Transverse colon (tissue), 4 donors: Measurements from ENCODE around the gene SZT2.

Experiments
- EP300 ChIP-seq: sonication (generic); formaldehyde crosslinking; IDR thresholded peaks from one replicate; pipeline ENCODE4 v1.6.1; 2017; ENCODE audit warnings: antibody characterized with exemption, low read depth
- POLR2A ChIP-seq: fragments of 450-650 bp; IDR thresholded peaks from one replicate; pipeline ENCODE4 v1.6.1; 2016; ENCODE audit warnings: antibody characterized with exemption, mild to moderate bottlenecking, moderate library complexity
- POLR2AphosphoS5 ChIP-seq, 3 donors: sonication (generic); formaldehyde crosslinking; IDR thresholded peaks; one replicate each; pipeline ENCODE4 v1.6.1; 2016; ENCODE audit warnings: antibody characterized with exemption in 3 of 3
- TF ChIP-seq, protein P1 (sequence below), 5 experiments: fragments of 200-600 bp in 3 of 5; fragments of 450-650 bp in 2 of 5; sonication (generic) in 3 of 5; IDR thresholded peaks; 1 replicate in 2 of 5; 2 replicates in 3 of 5; pipeline ENCODE4 v1.5.1; 2016 to 2017; ENCODE audit warnings: antibody characterized with exemption in 5 of 5, inconsistent platforms in 3 of 5, mild to moderate bottlenecking in 2 of 5, moderate library complexity in 1 of 5

DNA sequence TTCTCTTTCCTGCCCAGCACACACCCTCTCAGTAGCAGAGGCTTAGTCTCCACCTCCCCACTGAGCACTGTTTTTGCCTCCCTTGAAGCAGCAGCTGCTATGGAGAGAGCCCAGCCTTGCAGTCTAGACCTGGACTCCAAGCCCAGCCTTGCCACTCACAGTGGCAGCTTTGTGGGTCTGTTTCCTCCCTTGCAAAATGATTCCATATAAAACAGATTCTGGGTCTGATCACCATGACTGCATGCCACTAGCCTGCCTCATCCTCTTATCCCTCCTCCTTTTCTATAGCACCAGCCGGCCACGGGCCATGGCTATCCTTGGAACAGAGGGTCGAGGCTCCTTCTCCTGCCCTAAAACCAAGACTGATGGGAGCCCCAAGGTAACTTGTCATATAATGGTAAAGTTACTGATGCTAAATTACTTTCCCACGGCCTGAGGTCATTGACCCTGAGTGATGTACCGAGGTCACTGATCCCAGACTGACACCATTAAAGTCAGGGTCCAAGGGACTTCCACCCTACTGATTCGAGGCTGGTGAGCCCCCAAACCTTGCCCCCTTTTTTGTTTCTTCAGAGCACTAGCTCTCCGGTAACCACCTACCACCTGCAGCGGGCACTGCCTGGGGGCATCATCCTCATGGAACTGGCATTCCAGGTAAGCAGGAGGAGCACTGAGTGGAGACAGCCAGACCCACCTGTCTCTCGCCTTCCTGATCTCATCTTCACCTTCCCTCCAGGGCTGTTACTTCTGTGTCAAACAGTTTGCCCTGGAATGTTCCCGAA, 56.1 kb downstream of the SZT2 start:
- TF ChIP-seq, protein P1, sequence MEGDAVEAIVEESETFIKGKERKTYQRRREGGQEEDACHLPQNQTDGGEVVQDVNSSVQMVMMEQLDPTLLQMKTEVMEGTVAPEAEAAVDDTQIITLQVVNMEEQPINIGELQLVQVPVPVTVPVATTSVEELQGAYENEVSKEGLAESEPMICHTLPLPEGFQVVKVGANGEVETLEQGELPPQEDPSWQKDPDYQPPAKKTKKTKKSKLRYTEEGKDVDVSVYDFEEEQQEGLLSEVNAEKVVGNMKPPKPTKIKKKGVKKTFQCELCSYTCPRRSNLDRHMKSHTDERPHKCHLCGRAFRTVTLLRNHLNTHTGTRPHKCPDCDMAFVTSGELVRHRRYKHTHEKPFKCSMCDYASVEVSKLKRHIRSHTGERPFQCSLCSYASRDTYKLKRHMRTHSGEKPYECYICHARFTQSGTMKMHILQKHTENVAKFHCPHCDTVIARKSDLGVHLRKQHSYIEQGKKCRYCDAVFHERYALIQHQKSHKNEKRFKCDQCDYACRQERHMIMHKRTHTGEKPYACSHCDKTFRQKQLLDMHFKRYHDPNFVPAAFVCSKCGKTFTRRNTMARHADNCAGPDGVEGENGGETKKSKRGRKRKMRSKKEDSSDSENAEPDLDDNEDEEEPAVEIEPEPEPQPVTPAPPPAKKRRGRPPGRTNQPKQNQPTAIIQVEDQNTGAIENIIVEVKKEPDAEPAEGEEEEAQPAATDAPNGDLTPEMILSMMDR (IDR thresholded peaks at IDR 0.05) = no peak
- TF ChIP-seq POLR2A (no peak), POLR2AphosphoS5 (IDR thresholded peaks at IDR 0.05) (no peak), EP300 (no peak)
